ENCODE measurements around the gene UFSP1. TPM values are rescaled to one million over a fixed set of nuclear protein-coding genes. Genes with fewer than 3 reads are reported as not detected.
"Not testable (repeated sequence)": the region's sequence is repeated elsewhere in the genome, so short reads cannot be mapped to it uniquely, and the experiment has no call there.

UFSP1 gene
- 5.4 and 6.8 TPM in 2 replicates for total RNA-seq (2014; rRNA removed; shearing (Covaris generic); ENCODE audit: low replicate concordance)

DNA sequence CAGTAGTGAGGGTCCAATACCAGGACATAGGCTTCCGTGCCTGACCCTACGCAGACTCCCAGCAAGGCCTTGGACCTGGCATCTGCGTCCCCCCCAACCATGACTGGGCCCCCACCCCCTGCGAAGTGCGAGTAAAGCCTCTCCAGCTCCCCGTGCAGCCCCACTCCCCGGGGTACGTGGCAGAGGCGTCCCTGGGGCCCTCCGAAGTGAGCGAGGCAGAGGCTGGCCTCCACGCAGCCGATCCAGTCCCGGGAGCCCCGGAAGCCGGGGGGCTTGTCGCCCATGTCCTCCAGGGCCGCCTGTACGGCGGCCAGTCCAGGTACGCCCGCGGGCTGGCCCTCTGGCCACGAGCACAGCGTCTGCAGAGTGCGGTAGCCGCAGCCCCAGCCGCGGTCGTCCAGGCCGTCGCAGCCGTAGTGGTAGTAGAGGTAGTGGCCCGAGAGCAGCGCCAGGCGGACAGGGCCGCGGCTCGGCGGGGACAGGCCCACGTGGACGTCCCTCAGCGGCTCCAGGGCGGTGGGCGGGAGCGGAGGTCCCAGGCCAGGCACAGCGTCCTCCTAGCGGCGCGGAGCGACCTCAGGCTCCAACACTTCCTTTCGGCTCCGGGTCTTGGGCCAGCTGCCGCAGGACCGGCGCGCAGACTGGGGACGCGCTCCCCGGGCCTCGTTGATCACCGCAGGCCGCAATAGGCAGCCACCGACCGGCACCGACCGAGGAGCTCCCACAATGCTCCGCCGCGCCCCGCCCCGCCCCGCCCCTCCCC, at the start of gene UFSP1:
Gene UFSP1 (minus strand): TSS at position 728 of the 763 bp plus-strand sequence. CDS start 444 bp downstream, at position 284.
- no peak for DNase-seq
- Histone ChIP-seq H3K9me3 (no peaks in the 10 kb centered on the region), H3K4me3 (peak within 1 kb of the TSS; percentile 67), H3K27me3 (no peaks in the 10 kb centered on the region), H3K36me3 (peaks cover 31% of the 10 kb centered on the region)

DNA sequence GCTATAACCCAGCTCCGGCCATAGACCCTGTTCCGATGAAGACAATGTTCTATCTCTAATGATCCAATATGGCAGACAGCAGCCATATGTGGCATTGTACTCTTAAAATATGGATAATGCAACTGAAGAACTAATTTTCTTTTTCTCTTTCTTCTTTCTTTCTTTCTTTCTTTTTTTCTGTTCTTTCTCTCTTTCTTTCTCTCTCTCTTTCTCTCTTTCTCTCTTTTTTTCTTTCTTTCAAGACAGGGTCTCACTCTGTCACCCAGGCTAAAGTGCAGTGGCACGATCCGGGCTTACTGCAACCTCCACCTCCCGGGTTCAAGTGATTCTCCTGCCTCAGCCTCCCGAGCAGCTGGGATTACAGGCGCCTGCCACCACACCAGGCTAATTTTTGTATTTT, 46.7 kb upstream of the UFSP1 start:
- not testable (repeated sequence) for H3K36me3 ChIP-seq, H3K27me3 ChIP-seq, H3K4me3 ChIP-seq, DNase-seq, H3K9me3 ChIP-seq

DNA sequence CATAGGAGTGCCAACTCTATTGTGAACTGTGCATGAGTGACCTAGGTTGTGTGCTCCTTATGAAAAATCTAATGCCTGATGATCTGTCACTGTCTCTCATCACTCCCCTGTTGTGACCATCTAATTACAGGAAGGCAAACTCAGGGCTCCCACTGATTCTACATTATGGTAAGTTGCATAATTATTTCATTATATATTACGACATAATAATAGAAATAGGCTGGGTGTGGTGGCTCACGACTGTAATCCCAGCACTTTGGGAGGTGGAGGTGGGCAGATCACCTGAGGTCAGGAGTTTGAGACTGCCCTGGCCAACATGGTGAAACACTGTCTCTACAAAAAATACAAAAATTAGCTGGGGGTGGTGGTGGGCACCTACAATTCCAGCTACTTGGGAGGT, 45.9 kb upstream of the UFSP1 start:
- not testable (repeated sequence) for H3K9me3 ChIP-seq, H3K36me3 ChIP-seq, H3K4me3 ChIP-seq, H3K27me3 ChIP-seq, DNase-seq

GRCh38 chr7:100933734-100934133, 44.2 kb upstream of the UFSP1 start:
- no peaks in the 10 kb centered on the region for H3K9me3 ChIP-seq
- no peaks in the 10 kb centered on the region for H3K27me3 ChIP-seq
- H3K4me3 ChIP-seq: no peak overlapping the region
- no peak for DNase-seq
- no peaks in the 10 kb centered on the region for H3K36me3 ChIP-seq

DNA sequence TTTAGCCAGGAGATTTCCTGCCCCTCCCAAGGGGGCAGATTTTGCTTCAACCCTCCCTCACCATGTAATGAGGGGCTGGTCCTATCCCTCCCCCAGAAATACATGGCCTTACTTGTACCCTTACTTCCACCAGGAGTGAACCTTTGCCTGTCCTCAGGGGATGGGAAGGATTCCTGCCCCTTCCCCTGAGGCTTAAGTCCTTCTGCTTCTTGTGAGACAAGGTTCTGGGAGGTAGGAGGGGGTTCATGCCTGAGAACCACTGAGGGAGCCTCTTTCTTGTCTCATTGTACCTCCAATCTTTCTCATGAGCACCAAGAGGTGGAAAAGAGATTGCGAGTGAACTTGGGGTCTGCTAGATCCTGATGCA, 40.3 kb upstream of the UFSP1 start:
- H3K27me3 ChIP-seq: no peaks in the 10 kb centered on the region
- no peak for DNase-seq
- no peak overlapping the region for H3K4me3 ChIP-seq
- H3K36me3 ChIP-seq: no peaks in the 10 kb centered on the region
- no peaks in the 10 kb centered on the region for H3K9me3 ChIP-seq

DNA sequence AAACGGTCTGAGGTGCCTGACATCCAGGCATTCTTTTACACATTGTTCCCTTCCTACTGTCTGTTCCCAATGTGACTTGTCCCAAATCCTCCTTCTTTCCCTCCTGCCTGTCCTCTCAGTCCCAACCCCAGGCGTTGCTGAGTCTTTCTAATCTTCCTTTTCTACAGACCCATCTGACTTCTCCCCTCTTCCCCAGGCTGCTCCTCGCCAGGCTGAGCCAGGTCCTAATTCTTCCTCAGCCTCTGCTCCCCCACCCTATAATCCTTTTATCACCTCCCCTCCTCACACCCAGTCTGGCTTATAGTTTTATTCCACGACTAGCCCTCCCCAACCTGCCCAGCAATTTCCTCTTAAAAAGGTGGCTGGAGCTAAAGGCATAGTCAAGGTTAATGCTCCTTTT, 34.1 kb upstream of the UFSP1 start:
- not testable (repeated sequence) for H3K27me3 ChIP-seq, H3K4me3 ChIP-seq, H3K36me3 ChIP-seq, DNase-seq, H3K9me3 ChIP-seq

- Histone ChIP-seq H3K27me3 (no peaks in the 10 kb centered on the region), H3K36me3 (no peaks in the 10 kb centered on the region), H3K4me3 (no peak overlapping the region), H3K9me3 (no peaks in the 10 kb centered on the region)
- no peak for DNase-seq
Observed at GRCh38 chr7:100921039-100921438, 31.5 kb upstream of the UFSP1 start.

- H3K36me3 ChIP-seq, H3K4me3 ChIP-seq, DNase-seq, H3K9me3 ChIP-seq, H3K27me3 ChIP-seq: not testable (repeated sequence)
Observed at GRCh38 chr7:100919779-100920437, 30.4 kb upstream of the UFSP1 start.

- not testable (repeated sequence) for H3K4me3 ChIP-seq, H3K9me3 ChIP-seq, H3K36me3 ChIP-seq
Observed at GRCh38 chr7:100919335-100919734, 29.8 kb upstream of the UFSP1 start.

GRCh38 chr7:100914879-100915447, 25.4 kb upstream of the UFSP1 start:
- peak; percentile 52 for DNase-seq
- no peaks in the 10 kb centered on the region for H3K36me3 ChIP-seq
- no peak overlapping the region for H3K4me3 ChIP-seq

More at GRCh38 chr7:100919335-100919734, 29.8 kb upstream of the UFSP1 start:
- not testable (repeated sequence) for DNase-seq, H3K27me3 ChIP-seq

GRCh38 chr7:100914208-100914878, 24.8 kb upstream of the UFSP1 start:
- no peak overlapping the region for H3K4me3 ChIP-seq
- no peaks in the 10 kb centered on the region for H3K9me3 ChIP-seq
- no peaks in the 10 kb centered on the region for H3K36me3 ChIP-seq
- no peaks in the 10 kb centered on the region for H3K27me3 ChIP-seq
- peak; percentile 79 for DNase-seq

More at GRCh38 chr7:100914879-100915447, 25.4 kb upstream of the UFSP1 start:
- no peaks in the 10 kb centered on the region for H3K9me3 ChIP-seq
- no peaks in the 10 kb centered on the region for H3K27me3 ChIP-seq

DNA sequence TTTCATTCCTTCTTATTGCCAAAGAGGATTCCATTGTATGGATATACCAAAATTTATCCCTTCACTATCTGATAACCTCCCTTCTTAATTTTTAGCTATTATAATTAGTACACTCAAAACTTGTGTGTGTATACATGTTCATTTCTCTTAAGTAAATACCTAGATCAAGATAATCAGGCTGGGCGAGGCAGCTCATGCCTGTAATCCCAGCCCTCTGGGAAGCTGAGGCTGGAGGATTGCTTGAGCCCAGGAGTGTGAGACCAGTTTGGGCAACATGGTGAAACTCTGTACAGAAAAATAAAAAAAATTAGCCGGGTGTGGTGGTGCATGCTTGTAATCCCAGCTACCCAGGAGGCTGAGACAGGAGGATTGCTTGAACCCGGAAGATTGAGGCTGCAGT, 22.0 kb upstream of the UFSP1 start:
- DNase-seq: no peak
- Histone ChIP-seq H3K27me3 (no peaks in the 10 kb centered on the region), H3K36me3 (no peaks in the 10 kb centered on the region), H3K4me3 (no peak overlapping the region), H3K9me3 (no peaks in the 10 kb centered on the region)

DNA sequence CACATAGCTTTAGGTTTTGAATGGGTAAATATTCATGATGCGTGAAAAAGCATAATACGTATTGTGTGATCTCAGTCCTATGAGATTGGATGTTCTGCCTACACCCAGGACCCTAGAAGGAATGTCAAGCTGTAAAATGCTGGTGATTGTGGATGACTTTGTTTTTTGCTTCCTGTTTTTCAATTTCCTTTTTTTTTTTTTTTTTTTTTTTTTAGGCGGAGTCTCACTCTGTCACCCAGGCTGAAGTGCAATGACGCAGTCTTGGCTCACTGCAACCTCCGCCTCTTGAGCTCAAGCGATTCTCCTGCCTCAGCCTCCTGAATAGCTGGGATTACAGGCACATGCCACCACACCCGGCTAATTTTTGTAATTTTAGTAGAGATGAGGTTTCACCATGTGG, 20.9 kb upstream of the UFSP1 start:
- H3K4me3 ChIP-seq, H3K27me3 ChIP-seq, H3K36me3 ChIP-seq, DNase-seq, H3K9me3 ChIP-seq: not testable (repeated sequence)

GRCh38 chr7:100908512-100908911, 19.0 kb upstream of the UFSP1 start:
- Histone ChIP-seq H3K4me3 (no peak overlapping the region), H3K36me3 (no peaks in the 10 kb centered on the region), H3K27me3 (no peaks in the 10 kb centered on the region), H3K9me3 (no peaks in the 10 kb centered on the region)
- DNase-seq: no peak

DNA sequence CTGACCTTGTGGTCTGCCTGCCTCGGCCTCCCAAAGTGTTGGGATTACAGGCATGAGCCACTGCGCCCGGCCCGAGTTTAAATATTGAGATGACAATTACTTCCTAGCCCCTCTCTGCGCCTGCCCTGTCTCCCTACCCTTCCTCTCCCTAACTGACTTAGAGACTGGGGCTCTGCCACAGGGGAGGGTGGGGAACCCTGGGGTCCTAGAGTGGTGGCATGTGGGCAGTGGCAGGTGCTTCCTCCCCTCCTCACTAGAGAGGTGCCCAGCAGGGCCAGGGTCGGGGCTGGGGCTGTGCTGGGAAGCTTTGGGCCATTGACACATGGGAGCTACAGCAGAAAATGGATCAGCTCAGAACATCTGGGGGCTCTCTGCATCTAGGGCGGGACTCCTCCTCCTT, 13.1 kb upstream of the UFSP1 start:
- Histone ChIP-seq H3K27me3 (no peaks in the 10 kb centered on the region), H3K36me3 (no peaks in the 10 kb centered on the region), H3K4me3 (no peak overlapping the region), H3K9me3 (no peaks in the 10 kb centered on the region)
- DNase-seq: no peak

DNA sequence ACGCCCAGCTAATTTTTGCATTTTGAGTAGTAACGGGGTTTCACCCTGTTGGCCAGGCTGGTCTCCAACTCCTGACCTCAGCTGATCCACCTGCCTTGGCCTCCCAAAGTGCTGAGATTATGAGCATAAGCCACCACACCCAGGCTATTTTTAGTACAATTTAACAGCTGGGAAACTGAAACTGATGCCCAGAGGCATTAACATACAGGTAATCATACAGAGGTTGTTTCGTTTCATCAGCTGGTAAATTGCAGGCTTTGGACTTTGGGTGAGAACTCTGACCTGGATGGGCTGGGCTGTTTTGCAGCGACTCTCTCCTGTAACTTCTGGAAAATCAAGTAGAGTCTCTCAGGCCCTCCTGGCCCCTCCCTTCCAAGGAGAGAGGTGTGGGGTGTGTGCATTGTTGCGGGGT, 12.4 kb upstream of the UFSP1 start:
- Histone ChIP-seq H3K4me3 (no peak overlapping the region), H3K36me3 (no peaks in the 10 kb centered on the region), H3K27me3 (no peaks in the 10 kb centered on the region), H3K9me3 (no peaks in the 10 kb centered on the region)
- DNase-seq: no peak

DNA sequence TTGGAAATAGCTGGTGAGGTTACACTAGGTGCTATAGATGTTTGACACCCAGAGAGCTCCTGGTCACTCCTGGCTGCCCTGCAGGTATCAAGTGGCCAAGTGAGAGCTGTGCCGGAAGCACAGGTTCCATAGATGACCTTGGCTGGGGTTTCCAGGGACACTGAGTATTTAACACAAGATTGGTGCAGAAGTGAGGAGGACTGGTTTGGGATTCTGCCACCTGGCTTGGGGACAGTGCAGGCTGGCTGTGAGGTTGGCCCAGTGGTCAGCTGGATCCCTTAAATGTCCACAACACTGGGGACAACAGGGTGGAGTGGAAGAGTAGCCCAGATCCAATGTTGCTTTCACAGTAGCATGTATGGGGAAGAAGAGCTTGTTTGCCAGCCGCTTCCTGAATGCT, 11.5 kb upstream of the UFSP1 start:
- H3K4me3 ChIP-seq: no peak overlapping the region
- DNase-seq: no peak

More for the DNA sequence above, 11.5 kb upstream of the UFSP1 start:
- Histone ChIP-seq H3K9me3 (no peaks in the 10 kb centered on the region), H3K27me3 (peaks cover 7% of the 10 kb centered on the region), H3K36me3 (no peaks in the 10 kb centered on the region)
